ENCODE results near the gene AKAP13. TPM values are rescaled to one million over a fixed set of nuclear protein-coding genes. Genes with fewer than 3 reads are reported as not detected.

The AKAP13 gene
- polyA plus RNA-seq, 1 of the 3 experiments (the other 2 are of a cell fraction) = 8.4 TPM

DNA sequence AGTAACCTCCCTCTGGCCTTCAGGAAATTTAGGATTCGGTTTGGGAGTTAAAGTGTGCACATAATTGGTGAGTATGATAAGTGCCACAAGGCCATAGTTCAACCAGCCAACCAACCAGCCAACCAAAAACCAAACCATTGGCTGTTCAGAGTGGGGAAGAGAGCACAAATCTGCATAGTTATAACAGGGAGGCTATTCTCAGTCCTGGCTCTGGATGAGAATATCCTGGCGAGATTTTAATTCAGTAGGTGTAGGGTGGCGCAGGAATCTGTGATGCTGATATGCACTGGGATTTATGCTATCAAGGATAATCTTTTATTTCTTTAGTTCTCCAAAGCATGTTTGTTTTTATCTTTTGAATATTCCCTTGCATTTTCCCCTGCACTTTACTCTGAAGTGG, 49.1 kb downstream of the AKAP13 start:
- no peak overlapping the region for H2AFZ ChIP-seq (ENCODE audit: low read depth)
- H3K27ac ChIP-seq (ENCODE audit: low read depth in 2 of 2, low read length in 1 of 2) = no peak overlapping the region
- ChIA-PET POLR2A (no interaction called here), CTCF (no interaction called here)
- H3K4me3 ChIP-seq (ENCODE audit: low read depth in 2 of 2, low read length in 1 of 2) = no peak overlapping the region
- H3K9ac ChIP-seq = no peak overlapping the region
- no peak for DNase-seq
- 97% methylated on average over 3 of the region's 3 CpGs for WGBS (ENCODE audit: low lambda C conversion rate)
- H3K27me3 ChIP-seq (ENCODE audit: insufficient read depth) = no peaks in the 10 kb centered on the region
- H3K9me2 ChIP-seq = no peaks in the 10 kb centered on the region
- H3K36me3 ChIP-seq (replicated peaks in 1 of 2; ENCODE audit: control insufficient read depth in 1 of 2, insufficient read depth in 2 of 2, low read length in 1 of 2) = peaks cover 0 to 3% of the 10 kb centered on the region in 2 experiments
- no peaks in the 10 kb centered on the region for H3F3A ChIP-seq (replicated peaks; ENCODE audit: insufficient read depth)
- H3K79me2 ChIP-seq (ENCODE audit: insufficient read depth) = peaks cover 90% of the 10 kb centered on the region
- H3K9me3 ChIP-seq = no peaks in the 10 kb centered on the region
- H4K20me1 ChIP-seq (ENCODE audit: insufficient read depth) = peaks cover 17% of the 10 kb centered on the region
- H3K4me1 ChIP-seq (ENCODE audit: control insufficient read depth in 1 of 2, insufficient read depth in 2 of 2, low read depth in 1 of 2, low read length in 1 of 2) = no peaks in the 10 kb centered on the region; a peak in 3 of 4 replicates
- TF ChIP-seq USF2 (IDR thresholded peaks at IDR 0.05; ENCODE audit: borderline replicate concordance, low read depth, low read length) (no peak), JUND (IDR thresholded peaks at IDR 0.05) (no peak), CHD2 (IDR thresholded peaks at IDR 0.05; ENCODE audit: low read length, partially characterized antibody) (no peak), CTCF (IDR thresholded peaks at IDR 0.05) (no peak), SMC3 (IDR thresholded peaks at IDR 0.05; ENCODE audit: low read depth, low read length) (no peak), NRF1 (IDR thresholded peaks at IDR 0.05; ENCODE audit: low read depth, low read length) (no peak), POLR2AphosphoS5 (IDR thresholded peaks at IDR 0.05; ENCODE audit: low read depth, low read length) (no peak), PBX3 (IDR thresholded peaks at IDR 0.05) (no peak), GATA2 (CRISPR knock-in tag; IDR thresholded peaks at IDR 0.05) (no peak), TCF12 (IDR thresholded peaks at IDR 0.05) (no peak), USF1 (IDR thresholded peaks at IDR 0.05; ENCODE audit: borderline replicate concordance, low read depth) (no peak), RFX5 (IDR thresholded peaks at IDR 0.05; ENCODE audit: low read length) (no peak), RCOR1 (IDR thresholded peaks at IDR 0.05; ENCODE audit: low read length) (no peak), MXI1 (IDR thresholded peaks at IDR 0.05; ENCODE audit: low read depth, low read length) (no peak)
- TF ChIP-seq, protein P1, sequence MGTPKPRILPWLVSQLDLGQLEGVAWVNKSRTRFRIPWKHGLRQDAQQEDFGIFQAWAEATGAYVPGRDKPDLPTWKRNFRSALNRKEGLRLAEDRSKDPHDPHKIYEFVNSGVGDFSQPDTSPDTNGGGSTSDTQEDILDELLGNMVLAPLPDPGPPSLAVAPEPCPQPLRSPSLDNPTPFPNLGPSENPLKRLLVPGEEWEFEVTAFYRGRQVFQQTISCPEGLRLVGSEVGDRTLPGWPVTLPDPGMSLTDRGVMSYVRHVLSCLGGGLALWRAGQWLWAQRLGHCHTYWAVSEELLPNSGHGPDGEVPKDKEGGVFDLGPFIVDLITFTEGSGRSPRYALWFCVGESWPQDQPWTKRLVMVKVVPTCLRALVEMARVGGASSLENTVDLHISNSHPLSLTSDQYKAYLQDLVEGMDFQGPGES (IDR thresholded peaks at IDR 0.05; ENCODE audit: low read depth, low read length) = no peak
- TF ChIP-seq, protein P2, sequence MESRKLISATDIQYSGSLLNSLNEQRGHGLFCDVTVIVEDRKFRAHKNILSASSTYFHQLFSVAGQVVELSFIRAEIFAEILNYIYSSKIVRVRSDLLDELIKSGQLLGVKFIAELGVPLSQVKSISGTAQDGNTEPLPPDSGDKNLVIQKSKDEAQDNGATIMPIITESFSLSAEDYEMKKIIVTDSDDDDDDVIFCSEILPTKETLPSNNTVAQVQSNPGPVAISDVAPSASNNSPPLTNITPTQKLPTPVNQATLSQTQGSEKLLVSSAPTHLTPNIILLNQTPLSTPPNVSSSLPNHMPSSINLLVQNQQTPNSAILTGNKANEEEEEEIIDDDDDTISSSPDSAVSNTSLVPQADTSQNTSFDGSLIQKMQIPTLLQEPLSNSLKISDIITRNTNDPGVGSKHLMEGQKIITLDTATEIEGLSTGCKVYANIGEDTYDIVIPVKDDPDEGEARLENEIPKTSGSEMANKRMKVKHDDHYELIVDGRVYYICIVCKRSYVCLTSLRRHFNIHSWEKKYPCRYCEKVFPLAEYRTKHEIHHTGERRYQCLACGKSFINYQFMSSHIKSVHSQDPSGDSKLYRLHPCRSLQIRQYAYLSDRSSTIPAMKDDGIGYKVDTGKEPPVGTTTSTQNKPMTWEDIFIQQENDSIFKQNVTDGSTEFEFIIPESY (IDR thresholded peaks at IDR 0.05; ENCODE audit: borderline replicate concordance, low read depth) = no peak
- TF ChIP-seq, protein P3, sequence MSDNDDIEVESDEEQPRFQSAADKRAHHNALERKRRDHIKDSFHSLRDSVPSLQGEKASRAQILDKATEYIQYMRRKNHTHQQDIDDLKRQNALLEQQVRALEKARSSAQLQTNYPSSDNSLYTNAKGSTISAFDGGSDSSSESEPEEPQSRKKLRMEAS (IDR thresholded peaks at IDR 0.05; ENCODE audit: low read depth) = no peak
- H3K4me2 ChIP-seq = no peak overlapping the region

Data from SK-N-SH (cell line).